KG1 (cell line): ENCODE data around the gene CCNQ.

Source experiments
- DNase-seq: peaks from one replicate; lab custom pipeline; 2025; lab: John Stamatoyannopoulos, UW

The CCNQ gene

GRCh38 chrX:153539171-153539978, 59.6 kb downstream of the CCNQ start:
- DNase-seq, result peak; percentile 4

DNA sequence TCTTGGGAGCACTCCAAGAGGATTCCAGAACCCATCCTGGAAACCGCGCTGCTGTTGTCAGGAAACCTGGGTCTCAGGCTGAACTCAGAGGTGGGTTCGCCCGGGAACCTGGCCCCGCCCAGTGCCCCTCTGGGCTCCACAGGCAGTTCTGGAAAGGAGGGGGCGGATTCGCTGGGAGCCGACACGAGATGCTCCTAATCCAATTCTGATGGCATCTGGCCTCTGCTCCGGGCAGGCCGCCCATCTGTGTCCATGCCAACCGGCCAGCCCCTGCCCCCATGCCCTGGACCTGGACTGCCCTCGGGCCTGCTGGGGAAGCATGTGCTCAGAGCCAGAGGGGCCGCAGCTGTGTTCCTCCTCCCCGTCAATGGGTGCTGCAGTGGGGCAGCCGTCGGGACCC, 60.5 kb downstream of the CCNQ start:
- no peak for DNase-seq
